A549 (cell line): ENCODE data around the gene TRIM56. TPM values are rescaled to one million over a fixed set of nuclear protein-coding genes. Genes with fewer than 3 reads are reported as not detected.
A peak's percentile ranks its signal among the peaks of the same experiment; 100 is the strongest.
"Not testable (repeated sequence)": the region's sequence is repeated elsewhere in the genome, so short reads cannot be mapped to it uniquely, and the experiment has no call there.

ENCODE experiments used
- ATAC-seq, 2 experiments: fragments of 200-7000 bp in 1 of 2; fragments of >200 bp in 1 of 2; cut with Nextera tagmentation in 1 of 2; cut with Tn5 transposase in 1 of 2; 3 replicates each; pipeline versions ENCODE4 v1.8.0 to v1.9.1; 2018 to 2020; ENCODE audit warnings: mild to moderate bottlenecking in 1 of 2, moderate library complexity in 1 of 2
- CTCF ChIA-PET: fragments of 300-600 bp; sonication (Branson Sonifier 250); formaldehyde crosslinking; extraction: SDS; loops from one replicate; lab custom pipeline; 2021; ENCODE audit warnings: antibody characterized with exemption, inconsistent platforms; lab: Yijun Ruan, JAX
- POLR2A ChIA-PET: fragments of 350-600 bp; formaldehyde crosslinking; extraction: SDS; loops from one replicate; lab custom pipeline; 2021; ENCODE audit warnings: antibody characterized with exemption, inconsistent platforms; lab: Yijun Ruan, JAX
- DNase-seq, 2 experiments: peaks; one replicate each; pipeline versions ENCODE4 v3.0.0 to v3.0.0-alpha.2; 2011 to 2016; ENCODE audit warnings: low read depth in 1 of 2, low spot score in 1 of 2
- FAIRE-seq: peaks from 2 replicates; lab custom pipeline; 2011; peaks lifted over from hg19 to GRCh38; lab: Jason Lieb, UNC
- H3K27ac ChIP-seq, 2 experiments: fragments of >200 bp; sonication (Bioruptor Twin); formaldehyde crosslinking; 3 replicates each; pipeline ENCODE4 v1.5.1; 2016 to 2017
- H3K4me1 ChIP-seq: fragments of >200 bp; sonication (Bioruptor Twin); formaldehyde crosslinking; 3 replicates; pipeline ENCODE4 v1.6.1; 2016
- H3K4me2 ChIP-seq: fragments of >200 bp; sonication (Bioruptor Twin); formaldehyde crosslinking; 3 replicates; pipeline ENCODE4 v1.6.1; 2016
- H3K4me3 ChIP-seq: fragments of >200 bp; sonication (Bioruptor Twin); formaldehyde crosslinking; 3 replicates; pipeline ENCODE4 v1.5.1; 2016
- H3K9me3 ChIP-seq: fragments of >200 bp; sonication (Bioruptor Twin); formaldehyde crosslinking; 3 replicates; pipeline ENCODE4 v1.6.1; 2016
- ATOH8 ChIP-seq: fragments of 250-450 bp; sonication (Bioruptor Pico); IDR thresholded peaks from 2 replicates; pipeline ENCODE4 v1.5.0; 2020; ENCODE audit warnings: low read depth, mild to moderate bottlenecking, moderate library complexity
- BCL3 ChIP-seq: fragments of >200 bp; sonication (Bioruptor Twin); formaldehyde crosslinking; IDR thresholded peaks from 3 replicates; pipeline ENCODE4 v1.6.1; 2016
- CHD2 ChIP-seq: fragments of 150-350 bp; IDR thresholded peaks from 2 replicates; pipeline ENCODE4 v1.6.1; 2014; ENCODE audit warnings: low read length; ENCODE audit not compliant: partially characterized antibody
- CTCF ChIP-seq: fragments of >200 bp; sonication (Bioruptor Twin); formaldehyde crosslinking; IDR thresholded peaks from 3 replicates; pipeline ENCODE4 v1.5.1; 2016
- E2F6 ChIP-seq: IDR thresholded peaks from 2 replicates; pipeline ENCODE4 v1.6.1; 2012; ENCODE audit warnings: low read depth, borderline replicate concordance
- EHF ChIP-seq: fragments of 250-450 bp; sonication (Bioruptor Pico); IDR thresholded peaks from 2 replicates; pipeline ENCODE4 v1.5.0; 2020; ENCODE audit warnings: mild to moderate bottlenecking
- ELK1 ChIP-seq: fragments of 150-350 bp; IDR thresholded peaks from 2 replicates; pipeline ENCODE4 v1.6.1; 2014; ENCODE audit warnings: low read depth, mild to moderate bottlenecking, low read length
- EP300 ChIP-seq, 2 experiments: fragments of >200 bp; sonication (Bioruptor Twin); formaldehyde crosslinking; IDR thresholded peaks; 2 replicates in 1 of 2; 3 replicates in 1 of 2; pipeline ENCODE4 v1.6.1; 2016 to 2017
- FOSL2 ChIP-seq, 2 experiments: fragments of 450-650 bp in 1 of 2; fragments of >200 bp in 1 of 2; sonication (Bioruptor Twin) in 1 of 2; formaldehyde crosslinking; IDR thresholded peaks; 2 replicates each; pipeline versions ENCODE4 v1.5.0 to v1.6.1; 2016 to 2020; ENCODE audit warnings: mild to moderate bottlenecking in 1 of 2, moderate library complexity in 1 of 2
- HDAC2 ChIP-seq: fragments of 200-600 bp; sonication (generic); IDR thresholded peaks from 2 replicates; pipeline ENCODE4 v1.6.1; 2016
- HOXB5 ChIP-seq: fragments of 250-450 bp; sonication (Bioruptor Pico); IDR thresholded peaks from 2 replicates; pipeline ENCODE4 v1.5.0; 2020; ENCODE audit warnings: mild to moderate bottlenecking, moderate library complexity
- KDM1A ChIP-seq: fragments of 200-600 bp; sonication (generic); IDR thresholded peaks from 2 replicates; pipeline ENCODE4 v1.6.1; 2016; ENCODE audit warnings: low read depth, mild to moderate bottlenecking
- MAFK ChIP-seq: fragments of 450-650 bp; IDR thresholded peaks from 2 replicates; pipeline ENCODE4 v1.6.1; 2014; ENCODE audit not compliant: partially characterized antibody
- MAX ChIP-seq: IDR thresholded peaks from 2 replicates; pipeline ENCODE4 v1.6.1; 2012
- RAD21 ChIP-seq, 2 experiments: fragments of >200 bp in 1 of 2; sonication (Bioruptor Twin) in 1 of 2; formaldehyde crosslinking in 1 of 2; IDR thresholded peaks in 1 of 2; conservative IDR thresholded peaks in 1 of 2; 2 replicates in 1 of 2; 3 replicates in 1 of 2; pipeline ENCODE4 v1.6.1; 2012 to 2018; ENCODE audit warnings: inconsistent platforms in 1 of 2
- REST ChIP-seq: fragments of 200-600 bp; sonication (generic); IDR thresholded peaks from 2 replicates; pipeline ENCODE4 v1.6.1; 2016; ENCODE audit warnings: antibody characterized with exemption, mild to moderate bottlenecking, moderate library complexity
- RNF2 ChIP-seq: fragments of 200-600 bp; sonication (generic); IDR thresholded peaks from 2 replicates; pipeline ENCODE4 v1.6.1; 2016; ENCODE audit warnings: low read depth, mild to moderate bottlenecking, antibody characterized with exemption, moderate library complexity, borderline replicate concordance
- SREBF2 ChIP-seq: fragments of 450-650 bp; IDR thresholded peaks from 2 replicates; pipeline ENCODE4 v1.6.1; 2014; ENCODE audit warnings: mild to moderate bottlenecking, moderate library complexity
- WGBS: methylation state at CpG from one replicate; pipeline ENCODE4 v1.1.6; 2017; ENCODE audit errors: missing lambda C conversion rate; 5-methylcytosine and 5-hydroxymethylcytosine counted together
- polyA plus RNA-seq, 4 experiments: library from polyadenylated mRNA; depleted of rRNA in 3 of 4; stranded (reverse); fragments of >200 nt; fragmentation: RNase III in 1 of 4; extraction: RNeasy Plus Mini Kit Qiagen cat#74134 plus additional on column Dnase treatment in 1 of 4; gene quantifications; 2 replicates in 3 of 4; 3 replicates in 1 of 4; pipeline ENCODE4 v1.2.3, GENCODE V29; 2011 to 2017

Gene TRIM56
- polyA plus RNA-seq, 2 of the 4 experiments (the other 2 are of a cell fraction) = 3.9 to 16.5 TPM

GRCh38 chr7:101066833-101067177 lies 18.5 kb upstream of the TRIM56 start:
- no peak for ATAC-seq
- POLR2A ChIA-PET = no interaction called here
- CTCF ChIA-PET = interaction anchor here (0.7 to 3.6 kb wide), 6 partner anchors 8 to 178 kb away, joined by 3 to 27 read pairs (median 9); partner anchors contain the start of genes ACHE and UFSP1

GRCh38 chr7:101068401-101068800 lies 16.9 kb upstream of the TRIM56 start:
- no peaks in the 10 kb centered on the region for H3K9me3 ChIP-seq
- no peak overlapping the region for H3K4me2 ChIP-seq
- POLR2A ChIA-PET = no interaction called here
- H3K27ac ChIP-seq = no peak overlapping the region
- DNase-seq (no peak), FAIRE-seq (no peak), ATAC-seq (peak in 1 of 2 experiments; percentile 30; a peak in 2 of 6 replicates)
- H3K4me3 ChIP-seq = no peak overlapping the region
- 68% methylated on average over 8 of the region's 10 CpGs for WGBS
- no peaks in the 10 kb centered on the region for H3K4me1 ChIP-seq
- CTCF ChIA-PET = interaction anchor here (0.7 to 2.1 kb wide), 7 partner anchors 9 to 438 kb away, joined by 3 to 12 read pairs (median 3); no protein-coding TSS in a partner anchor
- TF ChIP-seq RAD21 (conservative IDR thresholded peaks at IDR 0.05 in 1 of 2, IDR thresholded peaks at IDR 0.05 in 1 of 2) (no peak), CTCF (no peak), E2F6 (no peak), EHF (CRISPR knock-in tag) (no peak), KDM1A (no peak), HDAC2 (no peak), SREBF2 (no peak), BCL3 (no peak), ATOH8 (CRISPR knock-in tag) (no peak), CHD2 (no peak), REST (no peak)

More at GRCh38 chr7:101066833-101067177, 18.5 kb upstream of the TRIM56 start:
- Histone ChIP-seq H3K4me2 (no peak overlapping the region), H3K9me3 (no peaks in the 10 kb centered on the region), H3K4me3 (no peak overlapping the region), H3K4me1 (no peaks in the 10 kb centered on the region), H3K27ac (no peak overlapping the region)
- FAIRE-seq (no peak), DNase-seq (no peak)
- TF ChIP-seq EP300 (IDR thresholded peaks at IDR 0.05) (no peak), RNF2 (no peak), MAFK (no peak), MAX (no peak), FOSL2 (IDR thresholded peaks at IDR 0.05) (no peak), FOSL2 (CRISPR knock-in tag; IDR thresholded peaks at IDR 0.05) (no peak), ELK1 (no peak), HOXB5 (CRISPR knock-in tag) (no peak)
- WGBS = 80% methylated on average over 7 of the region's 7 CpGs

GRCh38 chr7:101071362-101072104 lies 13.7 kb upstream of the TRIM56 start:
- H3K27ac ChIP-seq, ATAC-seq, DNase-seq, H3K9me3 ChIP-seq, H3K4me3 ChIP-seq, FAIRE-seq, H3K4me1 ChIP-seq, H3K4me2 ChIP-seq: not testable (repeated sequence)
- CTCF ChIA-PET = interaction anchor here (0.6 to 2.7 kb wide), 3 partner anchors 10 to 315 kb away, joined by 3 to 17 read pairs (median 3); no protein-coding TSS in a partner anchor
- POLR2A ChIA-PET = interaction anchor here (0.7 kb wide), 1 partner anchor 27 kb away, joined by 3 read pairs; no protein-coding TSS in a partner anchor
- 44% methylated on average over 14 of the region's 14 CpGs for WGBS
